ENCODE measurements around the gene UBE2N. TPM values are rescaled to one million over a fixed set of nuclear protein-coding genes. Genes with fewer than 3 reads are reported as not detected.
"Not testable (repeated sequence)": the region's sequence is repeated elsewhere in the genome, so short reads cannot be mapped to it uniquely, and the experiment has no call there.

UBE2N gene
- total RNA-seq, 2 donors from 2014 or later, result 177 to 179 TPM

DNA sequence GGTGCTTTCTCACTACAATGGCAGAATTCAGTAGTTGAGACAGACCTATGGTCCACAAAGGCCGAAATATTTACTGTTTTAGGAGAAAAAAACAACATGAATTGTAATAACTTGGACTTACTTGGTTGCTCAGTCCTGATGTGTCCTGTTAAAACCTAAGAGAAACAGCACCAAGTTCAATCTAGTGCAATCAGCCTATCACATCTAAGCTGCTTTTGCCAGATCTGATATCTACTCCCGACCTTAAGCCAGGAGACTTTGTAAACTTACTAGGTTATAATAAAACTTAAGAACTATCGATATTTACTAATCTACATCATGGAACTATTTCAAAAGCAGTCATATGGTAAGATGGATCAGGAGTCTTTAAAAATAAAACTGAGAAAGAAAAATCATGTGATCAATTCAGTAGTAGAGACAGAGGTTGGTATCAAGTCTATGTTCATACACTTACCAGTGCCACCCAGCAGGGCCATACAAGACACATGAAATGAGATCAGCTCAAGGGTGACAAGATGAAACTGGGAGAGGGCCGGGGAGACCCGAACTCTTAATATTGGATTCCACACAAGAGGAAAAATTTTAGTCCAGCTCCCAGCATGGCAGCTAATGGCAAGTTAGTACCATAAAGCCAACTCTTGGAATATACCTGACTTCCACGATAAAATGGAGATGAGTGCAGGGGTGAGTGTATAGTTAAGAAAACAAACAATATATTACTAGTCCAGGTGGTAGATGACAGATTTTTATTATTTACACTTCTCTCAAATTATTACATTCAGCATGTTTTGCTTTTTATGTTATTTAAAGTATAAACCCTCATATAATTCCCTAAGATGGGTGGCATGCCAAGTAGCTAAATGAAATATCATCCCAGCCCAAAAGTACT is 36.5 kb downstream of the UBE2N start:
- WGBS, 2 experiments (ENCODE audit: insufficient coverage in 1 of 2, insufficient read length in 1 of 2), result 92 to 96% methylated on average over 3 to 4 of the region's 6 CpGs
- Mint-ChIP-seq H3K27ac (no peak overlapping the region), H3K27me3 (ENCODE audit: insufficient read depth) (no peaks in the 10 kb centered on the region), H3K9me3 (no peaks in the 10 kb centered on the region), H3K4me3 (no peak overlapping the region), H3K36me3 (ENCODE audit: low read depth) (peaks cover 26% of the 10 kb centered on the region), H3K4me1 (peaks cover 11% of the 10 kb centered on the region)
- no peak overlapping the region for H3K4me3 ChIP-seq (ENCODE audit: low read length)
- H3K4me1 ChIP-seq (ENCODE audit: control insufficient read depth, insufficient read depth, low read length), result peaks cover 3% of the 10 kb centered on the region
- peaks cover 40% of the 10 kb centered on the region for H3K36me3 ChIP-seq (ENCODE audit: control insufficient read depth, insufficient read depth, low read length)
- peak; percentile 49 for DNase-seq
- no peak overlapping the region for H3K9ac ChIP-seq (ENCODE audit: extremely low read depth, low read length, poor library complexity, severe bottlenecking)
- no peaks in the 10 kb centered on the region for H3K27me3 ChIP-seq (ENCODE audit: control insufficient read depth, insufficient read depth, low read length, poor library complexity, severe bottlenecking)
- H3K9me3 ChIP-seq (ENCODE audit: control insufficient read depth, low read length), result no peaks in the 10 kb centered on the region
- H3K27ac ChIP-seq (ENCODE audit: low read depth, low read length), result no peak overlapping the region
- TF ChIP-seq, protein P1, sequence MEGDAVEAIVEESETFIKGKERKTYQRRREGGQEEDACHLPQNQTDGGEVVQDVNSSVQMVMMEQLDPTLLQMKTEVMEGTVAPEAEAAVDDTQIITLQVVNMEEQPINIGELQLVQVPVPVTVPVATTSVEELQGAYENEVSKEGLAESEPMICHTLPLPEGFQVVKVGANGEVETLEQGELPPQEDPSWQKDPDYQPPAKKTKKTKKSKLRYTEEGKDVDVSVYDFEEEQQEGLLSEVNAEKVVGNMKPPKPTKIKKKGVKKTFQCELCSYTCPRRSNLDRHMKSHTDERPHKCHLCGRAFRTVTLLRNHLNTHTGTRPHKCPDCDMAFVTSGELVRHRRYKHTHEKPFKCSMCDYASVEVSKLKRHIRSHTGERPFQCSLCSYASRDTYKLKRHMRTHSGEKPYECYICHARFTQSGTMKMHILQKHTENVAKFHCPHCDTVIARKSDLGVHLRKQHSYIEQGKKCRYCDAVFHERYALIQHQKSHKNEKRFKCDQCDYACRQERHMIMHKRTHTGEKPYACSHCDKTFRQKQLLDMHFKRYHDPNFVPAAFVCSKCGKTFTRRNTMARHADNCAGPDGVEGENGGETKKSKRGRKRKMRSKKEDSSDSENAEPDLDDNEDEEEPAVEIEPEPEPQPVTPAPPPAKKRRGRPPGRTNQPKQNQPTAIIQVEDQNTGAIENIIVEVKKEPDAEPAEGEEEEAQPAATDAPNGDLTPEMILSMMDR (conservative IDR thresholded peaks at IDR 0.05), result peak; percentile 34

DNA sequence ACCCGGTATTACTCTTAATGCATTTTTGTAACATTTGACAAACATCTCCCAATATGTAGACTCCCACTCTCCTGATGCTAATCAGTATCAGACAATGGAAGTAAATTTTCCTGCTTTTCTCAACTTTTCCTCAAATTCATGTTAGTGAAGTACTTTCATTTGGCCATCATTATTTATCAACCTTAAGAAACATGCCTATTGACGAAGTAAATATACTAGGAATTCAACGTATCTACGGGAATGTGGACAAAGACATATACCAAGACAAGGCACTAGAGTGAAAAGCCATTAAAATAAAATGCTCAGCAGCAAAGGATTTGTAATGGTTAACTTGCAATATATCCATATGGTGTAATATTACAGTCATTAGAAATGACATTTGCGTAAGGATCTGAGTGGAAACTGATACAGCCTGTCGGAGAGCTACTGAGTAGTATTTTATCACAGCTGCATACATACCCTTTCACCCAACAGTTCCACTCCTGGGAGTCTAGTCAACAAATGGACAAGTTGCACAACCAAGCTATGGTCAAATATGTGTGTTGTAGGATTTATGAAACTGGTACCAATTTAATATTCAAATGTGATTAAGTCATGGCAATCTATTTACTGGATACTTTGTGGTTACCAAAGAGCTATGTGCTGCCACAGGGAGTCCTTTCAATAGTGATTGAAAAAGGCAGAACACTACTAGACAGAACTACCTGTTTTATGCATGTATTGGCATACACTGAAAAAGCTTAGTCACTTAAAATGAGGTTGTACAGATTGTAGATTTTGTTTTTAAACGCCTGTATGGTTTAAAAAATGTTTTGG is 37.6 kb downstream of the UBE2N start:
- Mint-ChIP-seq H3K36me3 (ENCODE audit: low read depth) (peaks cover 19% of the 10 kb centered on the region), H3K27ac (no peak overlapping the region), H3K4me3 (no peak overlapping the region), H3K4me1 (peaks cover 11% of the 10 kb centered on the region), H3K9me3 (no peaks in the 10 kb centered on the region), H3K27me3 (ENCODE audit: insufficient read depth) (no peaks in the 10 kb centered on the region)
- DNase-seq, result no peak
- 95 to 98% methylated on average over 4 to 6 of the region's 7 CpGs for WGBS, 2 experiments (ENCODE audit: insufficient coverage in 1 of 2, insufficient read length in 1 of 2)
- TF ChIP-seq, protein P1 (conservative IDR thresholded peaks at IDR 0.05), result no peak
- Histone ChIP-seq H3K27me3 (ENCODE audit: control insufficient read depth, insufficient read depth, low read length, poor library complexity, severe bottlenecking) (no peaks in the 10 kb centered on the region), H3K9ac (ENCODE audit: extremely low read depth, low read length, poor library complexity, severe bottlenecking) (no peak overlapping the region), H3K9me3 (ENCODE audit: control insufficient read depth, low read length) (no peaks in the 10 kb centered on the region), H3K4me1 (ENCODE audit: control insufficient read depth, insufficient read depth, low read length) (peaks cover 3% of the 10 kb centered on the region), H3K36me3 (ENCODE audit: control insufficient read depth, insufficient read depth, low read length) (peaks cover 32% of the 10 kb centered on the region), H3K27ac (ENCODE audit: low read depth, low read length) (no peak overlapping the region), H3K4me3 (ENCODE audit: low read length) (no peak overlapping the region)

DNA sequence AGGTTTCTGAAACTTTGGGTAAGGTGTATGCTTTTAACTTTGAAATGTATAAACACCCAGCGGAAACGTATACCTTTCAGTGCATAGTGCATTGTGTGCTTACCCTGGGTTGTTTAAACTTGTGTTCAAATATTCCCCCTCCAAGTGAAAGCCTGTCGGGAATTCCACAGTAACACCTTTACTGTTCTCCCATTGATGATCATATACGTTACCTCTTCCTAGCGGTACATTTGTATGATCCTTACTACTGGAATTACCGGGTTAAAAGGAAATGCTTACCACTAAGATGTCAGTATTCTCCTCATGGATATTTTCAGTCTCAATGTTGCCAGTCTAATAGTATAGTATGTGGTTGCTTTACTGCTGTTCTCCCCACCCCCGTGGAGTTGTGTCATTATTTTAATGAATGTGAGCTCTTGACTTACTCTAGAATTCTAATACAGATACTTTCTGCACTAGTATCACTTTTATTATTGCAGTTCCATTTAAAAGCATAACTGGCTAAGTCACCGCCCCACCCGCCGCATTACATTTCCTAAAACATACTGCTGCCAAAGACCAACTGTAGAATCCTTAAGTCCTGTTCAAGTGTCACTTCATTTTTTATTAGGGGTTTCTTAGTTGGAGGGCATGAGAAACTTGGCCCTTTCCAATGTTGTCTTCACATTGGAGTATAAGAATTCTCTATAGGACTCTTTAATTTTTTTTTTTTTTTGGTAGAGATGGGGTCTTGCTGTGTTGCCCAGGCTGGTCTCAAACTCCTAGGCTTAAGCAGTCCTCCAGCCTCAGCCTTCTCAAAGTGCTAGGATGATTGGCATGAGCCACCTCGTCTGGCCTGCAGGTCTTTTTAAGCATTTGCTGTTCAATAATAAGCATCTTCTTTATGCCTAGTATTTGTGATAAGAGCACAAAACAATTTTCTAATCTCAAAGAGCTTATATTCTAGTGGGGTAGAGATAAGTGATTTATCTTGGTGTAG is 39.1 kb downstream of the UBE2N start:
- Histone ChIP-seq H3K9ac (ENCODE audit: extremely low read depth, low read length, poor library complexity, severe bottlenecking) (no peak overlapping the region), H3K4me3 (ENCODE audit: low read length) (no peak overlapping the region), H3K36me3 (ENCODE audit: control insufficient read depth, insufficient read depth, low read length) (peaks cover 32% of the 10 kb centered on the region), H3K27me3 (ENCODE audit: control insufficient read depth, insufficient read depth, low read length, poor library complexity, severe bottlenecking) (no peaks in the 10 kb centered on the region), H3K4me1 (ENCODE audit: control insufficient read depth, insufficient read depth, low read length) (no peaks in the 10 kb centered on the region), H3K27ac (ENCODE audit: low read depth, low read length) (no peak overlapping the region), H3K9me3 (ENCODE audit: control insufficient read depth, low read length) (no peaks in the 10 kb centered on the region)
- 92 to 96% methylated on average over 4 to 10 of the region's 11 CpGs for whole genome bisulfite sequencing, 2 experiments (ENCODE audit: insufficient coverage in 1 of 2, insufficient read length in 1 of 2)
- Mint-ChIP-seq H3K4me1 (peaks cover 9% of the 10 kb centered on the region), H3K36me3 (ENCODE audit: low read depth) (peaks cover 22% of the 10 kb centered on the region), H3K27me3 (ENCODE audit: insufficient read depth) (no peaks in the 10 kb centered on the region), H3K27ac (no peak overlapping the region), H3K4me3 (no peak overlapping the region), H3K9me3 (no peaks in the 10 kb centered on the region)
- no peak for DNase-seq
- TF ChIP-seq, protein P1 (conservative IDR thresholded peaks at IDR 0.05), result no peak

DNA sequence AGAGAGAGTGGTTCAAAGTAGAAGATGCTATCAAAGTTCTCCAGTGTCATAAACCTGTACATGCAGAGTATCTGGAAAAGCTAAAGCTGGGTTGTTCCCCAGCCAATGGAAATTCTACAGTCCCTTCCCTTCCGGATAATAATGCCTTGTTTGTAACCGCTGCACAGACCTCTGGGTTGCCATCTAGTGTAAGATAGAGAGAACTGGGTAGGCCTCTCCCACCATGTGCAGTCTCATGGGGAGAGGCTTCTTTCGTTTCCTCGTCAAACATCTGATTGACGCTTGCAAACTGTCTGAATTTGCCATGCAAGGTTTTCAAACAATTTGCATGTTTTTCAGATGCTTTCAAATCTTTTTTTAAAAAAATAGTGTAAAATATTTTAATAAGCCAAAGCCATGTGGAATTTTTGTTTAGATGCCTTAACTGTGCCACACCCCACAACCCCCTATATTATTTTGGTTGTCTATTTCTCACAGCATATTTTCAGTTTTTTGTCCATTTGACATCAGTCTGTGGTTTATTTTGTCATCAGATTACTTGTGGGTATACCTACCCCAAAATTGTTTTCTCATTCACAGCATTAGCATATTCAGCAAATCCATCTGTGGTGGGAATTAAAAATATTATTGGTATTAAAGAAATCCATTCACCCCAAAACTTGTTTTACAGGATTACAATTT is 42.4 kb downstream of the UBE2N start:
- H3K27me3 Mint-ChIP-seq (ENCODE audit: insufficient read depth); H3K27ac ChIP-seq (ENCODE audit: low read depth, low read length); H3K27ac Mint-ChIP-seq; H3K4me1 Mint-ChIP-seq; H3K9ac ChIP-seq (ENCODE audit: extremely low read depth, low read length, poor library complexity, severe bottlenecking); H3K9me3 ChIP-seq (ENCODE audit: control insufficient read depth, low read length); H3K4me3 ChIP-seq (ENCODE audit: low read length); H3K4me1 ChIP-seq (ENCODE audit: control insufficient read depth, insufficient read depth, low read length); H3K9me3 Mint-ChIP-seq; H3K4me3 Mint-ChIP-seq; H3K27me3 ChIP-seq (ENCODE audit: control insufficient read depth, insufficient read depth, low read length, poor library complexity, severe bottlenecking); DNase-seq: not testable (repeated sequence)
- no CpG with 5 or more reads among the region's 5 CpGs for WGBS, 2 experiments (ENCODE audit: insufficient coverage in 1 of 2, insufficient read length in 1 of 2)
- H3K36me3 ChIP-seq (ENCODE audit: control insufficient read depth, insufficient read depth, low read length), result peaks cover 57% of the 10 kb centered on the region
- peaks cover 50% of the 10 kb centered on the region for H3K36me3 Mint-ChIP-seq (ENCODE audit: low read depth)

Measured in endodermal cell (in vitro differentiated cells).